GM21825 (cell line): ENCODE data around the gene SCRG1.

Source experiments
- ATAC-seq: cut with Tn5 transposase; IDR thresholded peaks from one replicate; pipeline ENCODE4 v1.9.1; 2021; ENCODE audit warnings: mild to moderate bottlenecking, moderate library complexity; ENCODE audit not compliant: unreplicated experiment

The SCRG1 gene

GRCh38 chr4:173411106-173411693 lies 12.3 kb upstream of the SCRG1 start:
- ATAC-seq: no peak

- ATAC-seq: no peak
These were observed 11.2 kb upstream of the SCRG1 start for GRCh38 chr4:173410079-173410478.

- ATAC-seq: peak; percentile 50
These were observed 7.1 kb upstream of the SCRG1 start for GRCh38 chr4:173405840-173406606.

- ATAC-seq: no peak
These were observed 5.5 kb upstream of the SCRG1 start for GRCh38 chr4:173404296-173404865.

GRCh38 chr4:173403051-173403450 lies 4.1 kb upstream of the SCRG1 start:
- ATAC-seq: no peak

DNA sequence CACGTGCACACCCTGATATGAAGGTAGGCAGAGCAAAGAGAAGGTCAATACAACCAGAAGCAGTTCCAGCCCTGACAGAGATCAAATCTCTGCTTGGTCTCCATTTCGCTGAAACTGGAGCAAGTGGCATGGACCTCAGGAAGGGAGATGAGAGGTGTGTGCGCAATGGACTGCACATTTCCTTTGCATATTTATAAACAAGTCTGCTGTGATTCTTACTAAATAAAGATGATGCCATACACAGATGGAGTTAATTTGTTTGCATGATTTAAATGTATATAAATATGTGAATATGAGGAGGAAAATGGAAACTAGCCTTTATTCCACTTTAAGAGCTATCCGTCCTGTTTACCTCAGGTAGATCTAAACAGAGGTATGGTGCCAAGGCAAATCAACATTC lies 2.1 kb upstream of the SCRG1 start:
- ATAC-seq: no peak

DNA sequence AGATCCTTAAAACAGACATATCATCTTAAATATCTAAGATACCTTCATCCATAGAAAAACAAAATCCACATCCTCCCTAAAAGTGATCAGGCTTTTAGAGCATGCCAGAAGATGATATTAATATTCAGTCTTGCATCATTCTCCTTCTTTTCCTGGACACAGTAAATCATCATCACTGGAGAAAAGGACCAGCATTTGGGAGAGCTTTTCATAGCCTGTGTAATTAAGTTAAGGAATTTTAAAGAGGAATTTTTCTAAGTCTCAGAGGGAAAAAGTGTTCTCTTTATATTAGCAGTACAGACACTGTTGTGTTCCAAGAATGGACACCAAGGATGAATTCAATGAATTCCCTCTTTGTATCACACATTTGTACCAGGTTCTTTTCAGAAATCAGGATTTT lies 696 bp downstream of the SCRG1 start:
- no peak for ATAC-seq

DNA sequence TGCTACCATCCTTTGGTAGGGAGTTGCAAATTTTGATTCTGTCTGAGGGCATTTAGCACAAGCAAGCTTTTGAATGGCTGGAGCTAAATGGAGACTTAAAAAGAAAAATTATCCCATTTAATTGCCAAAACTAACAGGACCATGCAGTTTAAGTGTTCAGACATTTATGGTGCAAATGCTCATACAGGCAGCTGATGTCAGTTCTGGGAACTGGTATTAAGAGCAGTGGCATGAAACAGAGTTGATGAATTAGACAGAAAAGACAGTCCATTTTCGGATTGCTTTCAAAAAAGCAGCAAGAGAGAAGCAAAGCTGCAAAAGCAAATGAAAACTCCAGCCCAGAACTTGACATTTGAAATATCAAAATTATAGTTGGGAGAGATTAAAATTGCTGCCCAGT lies 1.3 kb downstream of the SCRG1 start:
- no peak for ATAC-seq

DNA sequence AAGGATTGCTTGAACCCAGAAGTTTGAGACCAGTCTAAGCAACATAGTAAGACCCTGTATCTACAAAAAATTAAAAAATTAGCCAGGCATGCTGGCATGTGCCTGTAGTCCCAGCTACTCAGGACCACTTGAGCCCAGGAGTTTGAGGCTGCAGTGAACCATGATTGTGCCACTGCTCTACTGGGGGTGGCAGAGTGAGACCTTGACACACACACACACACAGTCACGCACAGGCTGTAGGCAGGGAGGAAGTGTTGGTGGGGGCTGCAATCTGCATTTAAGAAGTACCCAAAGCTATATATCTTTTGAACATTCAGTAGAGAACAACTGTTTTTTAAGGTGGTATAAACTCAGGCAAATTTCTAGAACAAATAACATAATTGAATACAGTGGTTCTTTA lies 7.2 kb downstream of the SCRG1 start:
- ATAC-seq: no peak

- no peak for ATAC-seq
These were observed 12.2 kb downstream of the SCRG1 start for GRCh38 chr4:173386751-173387150.

GRCh38 chr4:173382349-173382748 lies 16.6 kb downstream of the SCRG1 start:
- ATAC-seq: no peak

DNA sequence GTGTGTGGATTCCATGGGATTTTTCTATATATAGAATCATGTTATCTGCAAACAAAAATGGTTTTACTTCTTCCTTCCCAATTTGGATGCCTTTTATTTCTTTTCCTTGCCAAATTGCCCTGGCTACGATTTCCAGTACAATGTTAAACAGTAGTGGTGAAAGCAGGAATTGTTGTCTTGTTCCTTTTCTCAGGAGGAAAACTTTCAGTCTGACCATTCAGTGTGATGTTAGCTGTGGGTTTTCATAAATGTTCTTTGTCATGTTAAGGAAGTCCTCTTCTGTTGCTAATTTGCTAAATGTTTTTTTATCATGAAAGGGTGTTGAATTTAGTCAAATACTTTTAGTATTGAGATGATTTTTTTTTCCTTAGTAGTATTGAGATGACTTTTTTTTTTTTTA lies 17.3 kb downstream of the SCRG1 start:
- no peak for ATAC-seq

- ATAC-seq: no peak
These were observed 17.9 kb downstream of the SCRG1 start for GRCh38 chr4:173380987-173381386.

DNA sequence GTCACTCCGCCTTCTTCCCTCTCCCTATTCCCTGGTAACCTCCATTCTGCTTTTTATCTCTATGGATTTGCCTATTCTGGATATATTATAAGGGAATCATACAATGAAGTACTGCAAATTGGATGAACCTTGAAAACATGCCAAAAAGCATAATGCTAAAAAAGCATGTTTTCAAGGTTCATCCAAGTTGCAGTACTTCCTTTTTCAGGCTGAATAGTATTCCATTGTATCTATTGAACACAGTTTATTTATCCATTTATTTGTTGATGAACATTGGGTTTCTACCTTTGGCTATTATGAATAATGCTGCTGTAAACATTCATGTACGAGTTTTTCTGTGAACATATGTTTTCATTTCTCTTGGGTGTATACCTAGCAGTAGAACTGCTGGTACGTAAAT lies 19.0 kb downstream of the SCRG1 start:
- no peak for ATAC-seq

DNA sequence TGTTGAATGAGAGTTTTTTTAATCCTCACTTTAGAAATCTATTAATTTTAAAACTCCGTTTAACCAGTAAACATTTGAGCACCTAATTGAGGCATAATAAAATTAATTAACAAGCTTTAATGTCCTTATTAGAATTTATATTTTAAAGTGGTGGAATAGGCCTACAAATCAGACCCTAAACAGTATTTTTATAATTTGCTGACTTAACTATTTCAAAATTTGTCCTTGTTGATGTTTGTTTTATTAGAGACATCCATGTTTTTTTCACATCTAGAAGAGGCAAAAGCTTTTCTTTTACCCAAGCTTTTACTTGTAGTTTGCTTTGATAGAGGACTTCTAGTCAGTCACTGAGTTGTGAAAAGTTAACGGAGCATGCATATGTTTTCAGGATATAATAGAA lies 24.3 kb downstream of the SCRG1 start:
- no peak for ATAC-seq

DNA sequence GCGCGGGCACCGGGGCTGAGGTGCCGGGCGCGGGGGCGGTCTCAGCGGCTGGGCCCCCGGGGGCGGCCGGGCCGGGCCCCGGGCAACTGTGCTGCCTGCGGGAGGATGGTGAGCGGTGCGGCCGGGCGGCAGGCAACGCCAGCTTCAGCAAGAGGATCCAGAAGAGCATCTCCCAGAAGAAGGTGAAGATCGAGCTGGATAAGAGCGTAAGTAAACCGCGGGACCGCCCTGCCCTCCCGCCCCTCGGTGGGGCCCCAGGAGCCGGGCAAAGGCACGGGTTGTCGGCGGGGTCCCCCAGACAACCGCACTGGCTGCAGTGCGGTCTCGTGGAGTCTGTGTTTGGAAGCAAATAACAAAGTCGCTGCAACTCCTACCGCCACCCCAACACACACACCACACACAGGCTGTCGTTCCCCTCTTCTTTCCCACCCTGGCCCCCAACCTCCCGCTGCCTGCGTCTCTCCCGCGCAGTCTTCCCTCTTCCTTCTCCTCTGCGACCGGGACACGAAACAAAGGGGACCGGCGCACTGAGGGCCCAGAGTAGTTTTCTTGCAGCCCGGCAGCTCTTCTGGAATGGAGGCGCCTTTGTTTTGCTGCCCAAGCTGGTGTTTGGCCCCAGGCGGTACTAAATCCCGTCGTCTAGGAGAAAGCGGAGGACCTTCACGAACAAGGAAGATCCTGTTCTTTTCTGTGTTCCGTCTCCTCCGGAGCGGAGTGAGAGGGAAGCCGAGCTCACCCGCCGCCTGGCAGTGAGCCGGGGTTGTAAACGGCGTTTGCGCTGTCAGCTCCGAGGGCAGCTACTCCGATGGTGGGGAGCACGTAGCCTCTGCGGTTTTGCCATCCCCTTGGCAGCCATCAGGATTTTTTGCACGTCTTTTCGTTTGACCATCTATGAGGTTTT lies 27.4 kb downstream of the SCRG1 start:
- ATAC-seq: peak; percentile 18

- peak; percentile 69 for ATAC-seq
These were observed 28.2 kb downstream of the SCRG1 start, which contains the start of gene SAP30 for GRCh38 chr4:173370477-173371291. SAP30 (plus strand) TSS chr4:173370954; CDS start chr4:173371183, 229 bp downstream.

GRCh38 chr4:173370130-173370476 lies 28.8 kb downstream of the SCRG1 start:
- ATAC-seq: no peak

GRCh38 chr4:173367946-173368345 lies 31.0 kb downstream of the SCRG1 start:
- ATAC-seq: no peak

GRCh38 chr4:173367285-173367684 lies 31.6 kb downstream of the SCRG1 start:
- ATAC-seq: peak; percentile 22
